Testis (tissue), 2 donors: ENCODE measurements around the gene CFAP43.

Source experiments
- CTCF ChIP-seq, 3 experiments: fragments of 450-650 bp in 2 of 3; fragments of 200-600 bp in 1 of 3; sonication (generic) in 1 of 3; IDR thresholded peaks; one replicate each; pipeline ENCODE4 v1.5.1; 2016 to 2019; ENCODE audit warnings: antibody characterized with exemption in 3 of 3, mild to moderate bottlenecking in 2 of 3, moderate library complexity in 1 of 3
- POLR2A ChIP-seq: fragments of 450-650 bp; IDR thresholded peaks from one replicate; pipeline ENCODE4 v1.6.1; 2017; ENCODE audit warnings: antibody characterized with exemption, mild to moderate bottlenecking, moderate library complexity

- TF ChIP-seq POLR2A (no peak), CTCF (IDR thresholded peaks at IDR 0.05) (no peak)
Observed at GRCh38 chr10:104235801-104236200, 3.6 kb upstream of the CFAP43 start.
